ENCODE measurements around the gene TTC9B.
A peak's percentile ranks its signal among the peaks of the same experiment; 100 is the strongest.
"Not testable (repeated sequence)": the region's sequence is repeated elsewhere in the genome, so short reads cannot be mapped to it uniquely, and the experiment has no call there.

Gene TTC9B

GRCh38 chr19:40190891-40191835, 27.0 kb downstream of the TTC9B start, which contains the start of gene MAP3K10:
MAP3K10 (plus strand) TSS chr19:40191426; CDS start chr19:40192032, 606 bp downstream.
- no peaks in the 10 kb centered on the region for H3K9me3 ChIP-seq (ENCODE audit: low read depth, low read length)
- peak within 1 kb of the TSS; percentile 96 for H3K4me3 ChIP-seq
- H3K9ac ChIP-seq (ENCODE audit: insufficient read length): peak within 1 kb of the TSS; percentile 90
- TF ChIP-seq POLR2AphosphoS5 (IDR thresholded peaks at IDR 0.05; ENCODE audit: borderline replicate concordance, low read depth, low read length) (peak; percentile 11; the same call in 1 of the 2 replicates), EZH2 (IDR thresholded peaks at IDR 0.05) (no peak), FOXP2 (optimal IDR thresholded peaks at IDR 0.05; ENCODE audit: control extremely low read depth, extremely low read length, insufficient read depth) (no peak)
- DNase-seq (ENCODE audit: low read depth, low spot score): no peak
- H3K27ac ChIP-seq: peak within 1 kb of the TSS; percentile 76
- H3K36me3 ChIP-seq (ENCODE audit: insufficient read depth, low read length): no peaks in the 10 kb centered on the region

GRCh38 chr19:40184273-40184672, 33.9 kb downstream of the TTC9B start:
- Histone ChIP-seq H3K4me3 (no peak overlapping the region), H3K9me3 (ENCODE audit: low read depth, low read length) (no peaks in the 10 kb centered on the region), H3K9ac (ENCODE audit: insufficient read length) (no peak overlapping the region), H3K27ac (no peak overlapping the region), H3K36me3 (ENCODE audit: insufficient read depth, low read length) (no peaks in the 10 kb centered on the region)
- TF ChIP-seq FOXP2 (optimal IDR thresholded peaks at IDR 0.05; ENCODE audit: control extremely low read depth, extremely low read length, insufficient read depth) (no peak), EZH2 (IDR thresholded peaks at IDR 0.05) (no peak), POLR2AphosphoS5 (IDR thresholded peaks at IDR 0.05; ENCODE audit: borderline replicate concordance, low read depth, low read length) (no peak)
- no peak for DNase-seq (ENCODE audit: low read depth, low spot score)

- Histone ChIP-seq H3K27ac (no peak overlapping the region), H3K9me3 (ENCODE audit: low read depth, low read length) (no peaks in the 10 kb centered on the region), H3K36me3 (ENCODE audit: insufficient read depth, low read length) (no peaks in the 10 kb centered on the region), H3K4me3 (no peak overlapping the region), H3K9ac (ENCODE audit: insufficient read length) (no peak overlapping the region)
- no peak for TF ChIP-seq POLR2AphosphoS5 (IDR thresholded peaks at IDR 0.05; ENCODE audit: borderline replicate concordance, low read depth, low read length)
- TF ChIP-seq EZH2 (IDR thresholded peaks at IDR 0.05): no peak
- no peak for TF ChIP-seq FOXP2 (optimal IDR thresholded peaks at IDR 0.05; ENCODE audit: control extremely low read depth, extremely low read length, insufficient read depth)
- no peak for DNase-seq (ENCODE audit: low read depth, low spot score)
Observed at GRCh38 chr19:40178756-40179155, 39.4 kb downstream of the TTC9B start.

GRCh38 chr19:40177286-40178070, 40.7 kb downstream of the TTC9B start:
- TF ChIP-seq POLR2AphosphoS5 (IDR thresholded peaks at IDR 0.05; ENCODE audit: borderline replicate concordance, low read depth, low read length): no peak
- no peak for TF ChIP-seq FOXP2 (optimal IDR thresholded peaks at IDR 0.05; ENCODE audit: control extremely low read depth, extremely low read length, insufficient read depth)
- TF ChIP-seq EZH2 (IDR thresholded peaks at IDR 0.05): no peak
- DNase-seq (ENCODE audit: low read depth, low spot score): no peak
- H3K36me3 ChIP-seq (ENCODE audit: insufficient read depth, low read length): no peaks in the 10 kb centered on the region
- no peaks in the 10 kb centered on the region for H3K9me3 ChIP-seq (ENCODE audit: low read depth, low read length)
- H3K9ac ChIP-seq (ENCODE audit: insufficient read length): no peak overlapping the region
- no peak overlapping the region for H3K4me3 ChIP-seq
- no peak overlapping the region for H3K27ac ChIP-seq

GRCh38 chr19:40175820-40176219, 42.4 kb downstream of the TTC9B start:
- Histone ChIP-seq H3K9me3 (ENCODE audit: low read depth, low read length) (no peaks in the 10 kb centered on the region), H3K4me3 (no peak overlapping the region), H3K27ac (no peak overlapping the region), H3K36me3 (ENCODE audit: insufficient read depth, low read length) (no peaks in the 10 kb centered on the region), H3K9ac (ENCODE audit: insufficient read length) (no peak overlapping the region)
- TF ChIP-seq POLR2AphosphoS5 (IDR thresholded peaks at IDR 0.05; ENCODE audit: borderline replicate concordance, low read depth, low read length) (no peak), FOXP2 (optimal IDR thresholded peaks at IDR 0.05; ENCODE audit: control extremely low read depth, extremely low read length, insufficient read depth) (no peak), EZH2 (IDR thresholded peaks at IDR 0.05) (no peak)
- DNase-seq (ENCODE audit: low read depth, low spot score): no peak

GRCh38 chr19:40174092-40174491, 44.1 kb downstream of the TTC9B start:
- no peak for TF ChIP-seq POLR2AphosphoS5 (IDR thresholded peaks at IDR 0.05; ENCODE audit: borderline replicate concordance, low read depth, low read length)
- TF ChIP-seq FOXP2 (optimal IDR thresholded peaks at IDR 0.05; ENCODE audit: control extremely low read depth, extremely low read length, insufficient read depth): no peak
- no peak for TF ChIP-seq EZH2 (IDR thresholded peaks at IDR 0.05)
- H3K36me3 ChIP-seq (ENCODE audit: insufficient read depth, low read length): no peaks in the 10 kb centered on the region
- no peak overlapping the region for H3K4me3 ChIP-seq
- DNase-seq (ENCODE audit: low read depth, low spot score): no peak
- no peak overlapping the region for H3K9ac ChIP-seq (ENCODE audit: insufficient read length)
- no peaks in the 10 kb centered on the region for H3K9me3 ChIP-seq (ENCODE audit: low read depth, low read length)
- no peak overlapping the region for H3K27ac ChIP-seq

- not testable (repeated sequence) for H3K27ac ChIP-seq; H3K4me3 ChIP-seq; H3K9me3 ChIP-seq (ENCODE audit: low read depth, low read length); H3K36me3 ChIP-seq (ENCODE audit: insufficient read depth, low read length); DNase-seq (ENCODE audit: low read depth, low spot score); H3K9ac ChIP-seq (ENCODE audit: insufficient read length)
Observed at GRCh38 chr19:40171293-40171692, 46.9 kb downstream of the TTC9B start.

- not testable (repeated sequence) for DNase-seq (ENCODE audit: low read depth, low spot score); H3K27ac ChIP-seq; H3K36me3 ChIP-seq (ENCODE audit: insufficient read depth, low read length); H3K9me3 ChIP-seq (ENCODE audit: low read depth, low read length); H3K4me3 ChIP-seq; H3K9ac ChIP-seq (ENCODE audit: insufficient read length)
Observed at GRCh38 chr19:40170303-40170989, 47.7 kb downstream of the TTC9B start.

GRCh38 chr19:40169482-40170302, 48.5 kb downstream of the TTC9B start:
- not testable (repeated sequence) for H3K27ac ChIP-seq; H3K36me3 ChIP-seq (ENCODE audit: insufficient read depth, low read length); DNase-seq (ENCODE audit: low read depth, low spot score); H3K9ac ChIP-seq (ENCODE audit: insufficient read length); H3K4me3 ChIP-seq; H3K9me3 ChIP-seq (ENCODE audit: low read depth, low read length)

Measured in SK-N-MC (cell line).